Caco-2 (cell line): ENCODE data around the gene ZBTB8A. TPM values are rescaled to one million over a fixed set of nuclear protein-coding genes. Genes with fewer than 3 reads are reported as not detected.

ENCODE experiments used
- BruUV-seq: library from RNA; stranded (reverse); fragments of 400-500 nt; replicated peaks from 2 replicates; lab custom pipeline; 2021; lab: Mats Ljungman, UMichigan
- CTCF ChIA-PET: fragments of 300-600 bp; sonication (Branson Sonifier 250); formaldehyde crosslinking; loops from one replicate; lab custom pipeline; 2022; ENCODE audit warnings: antibody characterized with exemption; lab: Charles Lee
- POLR2A ChIA-PET: fragments of 300-600 bp; sonication (Branson Sonifier 250); formaldehyde crosslinking; loops from one replicate; lab custom pipeline; 2022; ENCODE audit warnings: antibody characterized with exemption; lab: Charles Lee
- DNase-seq, 2 experiments: peaks; one replicate each; pipeline versions ENCODE4 v3.0.0 to v3.0.0-alpha.2; 2020 to 2022
- H3K27me3 ChIP-seq: replicated peaks from 2 replicates; pipeline ENCODE4 v1.6.0; 2011; ENCODE audit warnings: low read length; ENCODE audit not compliant: control insufficient read depth, insufficient read depth
- H3K36me3 ChIP-seq: 2 replicates; pipeline ENCODE4 v1.5.1; 2011; ENCODE audit warnings: low read length; ENCODE audit not compliant: control insufficient read depth, insufficient read depth
- H3K4me1 ChIP-seq: fragments of 250-450 bp; sonication (Bioruptor Pico); 2 replicates; pipeline ENCODE4 v1.5.1; 2020; ENCODE audit warnings: mild to moderate bottlenecking
- H3K4me3 ChIP-seq: 2 replicates; pipeline ENCODE4 v1.5.1; 2011; ENCODE audit warnings: low read depth, mild to moderate bottlenecking, control low read depth, low read length
- H3K9me3 ChIP-seq: fragments of 250-450 bp; sonication (Bioruptor Pico); 2 replicates; pipeline ENCODE4 v1.5.1; 2020; ENCODE audit warnings: mild to moderate bottlenecking, moderate library complexity
- H3K27ac Mint-ChIP-seq: one replicate; pipeline ENCODE4 v1.8.0; 2022; ENCODE audit warnings: mixed read lengths; ENCODE audit not compliant: unreplicated experiment
- H3K27me3 Mint-ChIP-seq: one replicate; pipeline ENCODE4 v1.8.0; 2022; ENCODE audit warnings: mixed read lengths; ENCODE audit not compliant: insufficient read depth, unreplicated experiment
- H3K36me3 Mint-ChIP-seq: one replicate; pipeline ENCODE4 v1.8.0; 2022; ENCODE audit warnings: mild to moderate bottlenecking, mixed read lengths; ENCODE audit not compliant: insufficient read depth, unreplicated experiment
- H3K4me1 Mint-ChIP-seq: one replicate; pipeline ENCODE4 v1.8.0; 2022; ENCODE audit warnings: low read depth, mixed read lengths; ENCODE audit not compliant: unreplicated experiment
- H3K4me3 Mint-ChIP-seq: one replicate; pipeline ENCODE4 v1.8.0; 2022; ENCODE audit warnings: mild to moderate bottlenecking, moderate library complexity, mixed read lengths; ENCODE audit not compliant: unreplicated experiment
- H3K9me3 Mint-ChIP-seq: one replicate; pipeline ENCODE4 v1.8.0; 2022; ENCODE audit warnings: mixed read lengths; ENCODE audit not compliant: unreplicated experiment
- CTCF ChIP-seq, 2 experiments: fragments of 200-600 bp in 1 of 2; IDR thresholded peaks; 1 replicate in 1 of 2; 2 replicates in 1 of 2; pipeline versions ENCODE4 v1.5.1 to v1.8.0; 2011 to 2022; ENCODE audit warnings: antibody characterized with exemption in 1 of 2, control low read depth in 1 of 2, inconsistent platforms in 1 of 2, low read depth in 1 of 2, low read length in 1 of 2, mild to moderate bottlenecking in 1 of 2, moderate library complexity in 1 of 2; ENCODE audit not compliant: insufficient read depth in 1 of 2, severe bottlenecking in 1 of 2, unreplicated experiment in 1 of 2
- intact Hi-C: fragments of 100-400 bp; cut with micrococcal nuclease; formaldehyde crosslinking; loops from one replicate; pipeline ENCODE4 v1.10.0; 2022; ENCODE audit not compliant: unreplicated experiment
- total RNA-seq: library from RNA; stranded (reverse); gene quantifications from 2 replicates; pipeline ENCODE4 v1.2.3, GENCODE V29; 2022

ZBTB8A gene
- total RNA-seq, 1 experiment from 2014 or later: 3.7 TPM

- Histone ChIP-seq H3K36me3 (no peaks in the 10 kb centered on the region), H3K9me3 (no peaks in the 10 kb centered on the region), H3K4me3 (no peak overlapping the region), H3K4me1 (no peaks in the 10 kb centered on the region), H3K27me3 (no peaks in the 10 kb centered on the region)
- TF ChIP-seq CTCF (IDR thresholded peaks at IDR 0.05; ENCODE audit: insufficient read depth in 1 of 2, low read depth in 1 of 2, low read length in 1 of 2, severe bottlenecking in 1 of 2, unreplicated experiment in 1 of 2): no peak
- CTCF ChIA-PET: no interaction called here
- intact Hi-C loops: no loop called here
- BruUV-seq: no TSS peak
- POLR2A ChIA-PET: no interaction called here
- no peak overlapping the region for H3K4me3 Mint-ChIP-seq
- H3K27me3 Mint-ChIP-seq: no peaks in the 10 kb centered on the region
- no peak overlapping the region for H3K27ac Mint-ChIP-seq
- H3K9me3 Mint-ChIP-seq: no peaks in the 10 kb centered on the region
- peaks cover 6% of the 10 kb centered on the region for H3K4me1 Mint-ChIP-seq
- DNase-seq: no peak
- no peaks in the 10 kb centered on the region for H3K36me3 Mint-ChIP-seq
These were observed 18.6 kb downstream of the ZBTB8A start for GRCh38 chr1:32557812-32558211.

GRCh38 chr1:32568929-32569328 lies 29.7 kb downstream of the ZBTB8A start:
- no TSS peak for BruUV-seq
- no peak for TF ChIP-seq CTCF (IDR thresholded peaks at IDR 0.05; ENCODE audit: insufficient read depth in 1 of 2, low read depth in 1 of 2, low read length in 1 of 2, severe bottlenecking in 1 of 2, unreplicated experiment in 1 of 2)

DNA sequence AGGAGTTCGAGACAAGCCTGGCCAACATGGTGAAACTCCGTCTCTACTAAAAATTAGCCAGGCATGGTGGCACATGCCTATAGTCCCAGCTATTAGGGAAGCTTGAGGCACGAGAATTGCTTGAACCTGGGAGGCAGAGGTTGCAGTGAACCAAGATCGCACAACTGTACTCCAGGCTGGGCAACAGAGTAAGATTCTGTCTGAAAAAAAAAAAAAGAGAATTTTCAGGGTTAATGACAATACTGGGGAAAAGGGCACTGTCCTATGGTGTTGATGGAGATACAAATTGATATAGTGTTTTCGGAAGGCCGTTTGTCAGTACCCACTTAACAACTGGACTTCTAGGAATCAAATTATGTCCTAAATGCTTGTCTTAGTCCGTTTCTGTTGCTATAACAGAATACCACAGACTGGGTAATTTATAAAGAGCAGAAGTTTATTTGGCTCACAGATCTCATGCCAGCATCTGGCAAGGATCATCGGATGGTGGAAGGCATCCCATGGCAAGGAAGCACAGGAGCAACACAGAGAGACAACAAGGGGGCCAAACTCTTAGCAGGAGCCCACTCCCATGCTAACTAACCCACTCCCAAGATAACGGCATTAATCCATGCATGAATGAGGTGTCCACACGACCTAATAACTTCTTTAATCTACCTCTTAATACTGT lies 41.3 kb downstream of the ZBTB8A start:
- no peak overlapping the region for H3K4me3 ChIP-seq
- H3K27me3 ChIP-seq: no peaks in the 10 kb centered on the region
- no peaks in the 10 kb centered on the region for H3K9me3 ChIP-seq
- Mint-ChIP-seq H3K9me3 (no peaks in the 10 kb centered on the region), H3K27me3 (no peaks in the 10 kb centered on the region), H3K36me3 (no peaks in the 10 kb centered on the region), H3K27ac (no peak overlapping the region), H3K4me3 (no peak overlapping the region), H3K4me1 (no peaks in the 10 kb centered on the region)
- ChIA-PET CTCF (no interaction called here), POLR2A (no interaction called here)
- TF ChIP-seq CTCF (IDR thresholded peaks at IDR 0.05; ENCODE audit: insufficient read depth in 1 of 2, low read depth in 1 of 2, low read length in 1 of 2, severe bottlenecking in 1 of 2, unreplicated experiment in 1 of 2): no peak
- intact Hi-C loops: no loop called here
- no TSS peak for BruUV-seq
- H3K36me3 ChIP-seq: no peaks in the 10 kb centered on the region
- no peak for DNase-seq
- no peaks in the 10 kb centered on the region for H3K4me1 ChIP-seq

More at GRCh38 chr1:32568929-32569328, 29.7 kb downstream of the ZBTB8A start:
- Mint-ChIP-seq H3K9me3 (no peaks in the 10 kb centered on the region), H3K27ac (no peak overlapping the region), H3K4me1 (no peaks in the 10 kb centered on the region), H3K27me3 (no peaks in the 10 kb centered on the region), H3K4me3 (no peak overlapping the region), H3K36me3 (no peaks in the 10 kb centered on the region)
- H3K4me1 ChIP-seq: no peaks in the 10 kb centered on the region
- ChIA-PET POLR2A (no interaction called here), CTCF (no interaction called here)
- intact Hi-C loops: no loop called here
- no peaks in the 10 kb centered on the region for H3K9me3 ChIP-seq
- H3K4me3 ChIP-seq: no peak overlapping the region
- no peaks in the 10 kb centered on the region for H3K27me3 ChIP-seq
- DNase-seq: no peak
- no peaks in the 10 kb centered on the region for H3K36me3 ChIP-seq
